ENCODE measurements around the gene TOM1.
"Not testable (repeated sequence)": the region's sequence is repeated elsewhere in the genome, so short reads cannot be mapped to it uniquely, and the experiment has no call there.

TOM1 gene

DNA sequence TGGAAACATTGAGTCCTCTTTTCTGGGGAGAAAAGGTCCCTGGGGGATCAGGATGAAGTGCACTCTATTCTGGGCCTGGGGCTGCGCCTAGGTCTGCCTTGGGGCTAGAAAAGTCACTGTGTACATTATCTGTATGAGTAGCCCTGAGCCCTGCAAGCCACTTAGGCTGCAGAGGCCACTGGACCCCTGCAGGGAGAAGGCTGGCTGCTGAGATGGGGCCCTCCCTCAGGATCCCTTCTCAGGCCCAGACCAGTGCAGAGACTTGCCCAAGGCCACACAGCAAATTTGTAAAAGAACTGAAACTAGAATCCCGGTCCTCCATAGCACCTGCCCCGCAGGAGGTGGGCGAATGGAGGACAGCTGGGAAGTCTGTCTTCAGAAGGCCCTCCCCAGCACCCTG, 54.4 kb downstream of the TOM1 start:
- Histone ChIP-seq H3K36me3 (ENCODE audit: control insufficient read depth in 2 of 2, insufficient read depth in 2 of 2, low read length in 2 of 2) (no peaks in the 10 kb centered on the region), H3K27me3 (ENCODE audit: control insufficient read depth in 1 of 2, insufficient read depth in 2 of 2, low read length in 2 of 2) (peaks cover 5 to 11% of the 10 kb centered on the region in 2 donors), H3K9me3 (ENCODE audit: control insufficient read depth in 2 of 2, low read length in 2 of 2) (no peaks in the 10 kb centered on the region), H3K4me1 (ENCODE audit: control insufficient read depth, insufficient read depth, low read length) (peaks cover 27% of the 10 kb centered on the region), H3K4me3 (ENCODE audit: low read length in 2 of 2) (no peak overlapping the region), H3K27ac (ENCODE audit: low read length) (no peak overlapping the region), H3K9ac (ENCODE audit: low read length in 2 of 2) (no peak overlapping the region)

DNA sequence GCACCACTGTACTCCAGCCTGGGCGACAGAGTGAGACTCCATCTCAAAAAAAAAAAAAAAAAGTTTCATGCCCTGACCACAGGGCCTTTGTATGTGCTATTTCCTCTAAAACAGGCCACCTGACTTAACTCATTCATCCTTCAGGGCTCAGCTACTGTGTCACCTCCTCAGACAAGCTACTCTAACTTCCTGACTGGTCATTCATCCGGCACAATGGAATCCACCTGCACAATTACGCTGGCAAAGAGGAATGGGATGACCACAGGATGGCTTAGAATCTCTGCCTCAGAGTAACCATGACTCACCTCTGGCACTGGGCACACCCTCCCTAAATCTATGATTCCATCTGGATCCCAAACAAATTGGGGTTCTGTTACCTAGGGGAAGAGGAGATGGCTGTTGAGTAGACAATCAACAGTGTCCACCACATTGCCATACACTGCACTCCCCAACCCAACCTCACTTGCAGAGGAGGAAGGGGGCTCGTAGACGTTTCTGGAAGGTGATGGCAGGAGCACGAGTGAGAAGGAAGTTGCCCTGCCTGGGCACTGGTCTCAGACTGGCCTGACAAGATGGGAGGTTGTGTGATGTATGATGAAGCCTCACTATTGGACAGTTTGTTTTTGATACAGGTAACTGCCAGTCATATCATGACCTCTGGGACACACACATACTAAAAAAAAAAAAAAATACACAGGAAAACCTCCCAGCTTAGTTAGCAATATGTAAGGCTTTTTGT, 58.4 kb downstream of the TOM1 start:
- no peak overlapping the region for H3K4me3 ChIP-seq (ENCODE audit: low read length in 2 of 2)
- H3K9ac ChIP-seq (ENCODE audit: low read length in 2 of 2): no peak overlapping the region
- H3K27me3 ChIP-seq (ENCODE audit: control insufficient read depth in 1 of 2, insufficient read depth in 2 of 2, low read length in 2 of 2): peaks cover 18 to 25% of the 10 kb centered on the region in 2 donors
- H3K9me3 ChIP-seq (ENCODE audit: control insufficient read depth in 2 of 2, low read length in 2 of 2): no peaks in the 10 kb centered on the region
- H3K4me1 ChIP-seq (ENCODE audit: control insufficient read depth, insufficient read depth, low read length): no peaks in the 10 kb centered on the region
- no peak overlapping the region for H3K27ac ChIP-seq (ENCODE audit: low read length)
- no peaks in the 10 kb centered on the region for H3K36me3 ChIP-seq (ENCODE audit: control insufficient read depth in 2 of 2, insufficient read depth in 2 of 2, low read length in 2 of 2)

DNA sequence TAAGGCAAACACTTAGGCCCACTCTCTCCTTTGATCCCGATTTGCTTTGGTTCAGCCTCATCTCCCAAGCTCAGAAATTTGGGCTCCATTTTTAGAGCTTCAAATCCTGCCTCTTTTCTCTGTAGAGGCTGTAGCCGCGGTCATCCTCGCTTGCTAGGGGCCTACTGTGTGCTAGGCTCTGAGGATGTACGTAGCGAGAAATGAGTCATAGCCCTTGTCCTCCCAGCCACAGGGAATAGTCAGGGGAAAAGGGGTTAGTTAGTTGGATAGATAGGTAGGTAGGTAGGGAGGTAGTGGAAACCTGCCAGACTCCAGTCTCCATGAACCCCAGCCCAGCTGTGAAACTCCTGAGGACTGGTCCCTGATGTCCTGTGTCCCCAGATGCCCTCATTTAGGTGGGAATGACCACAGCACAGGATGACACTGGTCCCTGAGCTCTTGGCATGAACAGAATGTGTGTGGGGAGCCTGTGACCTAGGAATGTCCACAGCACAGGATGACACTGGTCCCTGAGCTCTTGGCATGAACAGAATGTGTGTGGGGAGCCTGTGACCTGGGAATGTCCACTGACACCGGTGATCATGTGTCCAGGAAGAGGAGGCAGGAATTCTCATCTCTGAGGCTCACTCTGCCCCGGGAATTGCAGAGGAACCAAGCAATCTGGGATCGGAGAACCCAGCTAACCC, 59.8 kb downstream of the TOM1 start:
- H3K27me3 ChIP-seq (ENCODE audit: control insufficient read depth in 1 of 2, insufficient read depth in 2 of 2, low read length in 2 of 2): peaks cover 18 to 28% of the 10 kb centered on the region in 2 donors
- no peak overlapping the region for H3K4me3 ChIP-seq (ENCODE audit: low read length in 2 of 2)
- no peaks in the 10 kb centered on the region for H3K4me1 ChIP-seq (ENCODE audit: control insufficient read depth, insufficient read depth, low read length)
- H3K9me3 ChIP-seq (ENCODE audit: control insufficient read depth in 2 of 2, low read length in 2 of 2): no peaks in the 10 kb centered on the region
- no peak overlapping the region for H3K9ac ChIP-seq (ENCODE audit: low read length in 2 of 2)
- no peaks in the 10 kb centered on the region for H3K36me3 ChIP-seq (ENCODE audit: control insufficient read depth in 2 of 2, insufficient read depth in 2 of 2, low read length in 2 of 2)
- no peak overlapping the region for H3K27ac ChIP-seq (ENCODE audit: low read length)

DNA sequence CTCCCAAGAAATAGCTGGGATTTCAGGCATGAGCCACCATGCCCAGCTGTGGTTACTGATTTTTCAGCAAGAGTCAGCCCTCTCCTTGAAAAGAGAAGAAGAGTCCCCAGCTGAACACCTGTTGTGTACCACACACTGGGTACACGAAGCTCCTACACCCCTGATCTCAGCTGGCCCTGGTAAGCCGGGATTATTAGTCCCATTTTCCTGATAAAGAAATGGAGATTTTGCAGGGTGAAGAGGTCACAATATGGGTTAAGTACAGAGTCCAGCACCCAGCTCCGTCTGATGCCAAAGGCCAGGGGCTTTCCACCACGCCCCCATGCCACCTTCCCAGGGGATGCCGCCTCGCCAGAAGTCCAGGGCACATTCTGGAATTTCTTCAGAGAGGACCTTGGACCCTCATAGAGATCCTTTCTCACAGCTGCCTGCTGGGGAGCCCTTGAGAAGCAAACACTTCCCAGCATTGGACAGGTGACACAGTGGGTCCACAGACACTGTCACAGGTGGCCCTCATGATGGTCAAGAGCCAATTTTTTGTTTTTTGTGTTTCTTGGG, 61.4 kb downstream of the TOM1 start:
- H3K9ac ChIP-seq (ENCODE audit: low read length in 2 of 2): no peak overlapping the region
- H3K9me3 ChIP-seq (ENCODE audit: control insufficient read depth in 2 of 2, low read length in 2 of 2): no peaks in the 10 kb centered on the region
- H3K4me3 ChIP-seq (ENCODE audit: low read length in 2 of 2): no peak overlapping the region
- H3K4me1 ChIP-seq (ENCODE audit: control insufficient read depth, insufficient read depth, low read length): no peaks in the 10 kb centered on the region
- H3K27ac ChIP-seq (ENCODE audit: low read length): no peak overlapping the region
- peaks cover 20 to 37% of the 10 kb centered on the region in 2 donors for H3K27me3 ChIP-seq (ENCODE audit: control insufficient read depth in 1 of 2, insufficient read depth in 2 of 2, low read length in 2 of 2)
- no peaks in the 10 kb centered on the region for H3K36me3 ChIP-seq (ENCODE audit: control insufficient read depth in 2 of 2, insufficient read depth in 2 of 2, low read length in 2 of 2)

DNA sequence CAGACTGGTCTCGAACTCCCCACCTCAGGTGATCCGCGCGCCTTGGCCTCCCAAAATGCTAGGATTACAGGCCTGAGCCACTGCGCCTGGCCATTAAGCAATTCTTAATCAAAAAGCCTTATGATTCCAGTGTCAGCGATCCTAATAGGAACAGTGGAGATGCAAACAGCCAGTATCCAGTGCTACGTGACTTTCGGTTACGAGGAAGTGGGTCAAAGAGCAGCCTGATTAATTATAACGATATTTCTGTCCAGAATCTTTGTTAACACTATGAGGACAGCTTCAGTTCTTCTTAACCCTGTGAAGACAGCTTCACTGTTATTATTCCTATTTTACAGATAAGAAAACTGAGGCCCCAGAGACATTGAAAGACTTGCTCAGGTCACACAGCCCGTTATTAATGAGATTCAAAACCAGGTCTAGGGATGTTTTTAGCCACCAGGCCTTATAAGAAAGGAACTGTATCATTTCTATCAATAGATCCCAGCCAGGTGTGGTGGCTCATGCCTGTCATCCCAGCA, 63.9 kb downstream of the TOM1 start:
- H3K4me3 ChIP-seq (ENCODE audit: low read length in 2 of 2): no peak overlapping the region
- no peaks in the 10 kb centered on the region for H3K9me3 ChIP-seq (ENCODE audit: control insufficient read depth in 2 of 2, low read length in 2 of 2)
- no peak overlapping the region for H3K9ac ChIP-seq (ENCODE audit: low read length in 2 of 2)
- H3K4me1 ChIP-seq (ENCODE audit: control insufficient read depth, insufficient read depth, low read length): no peaks in the 10 kb centered on the region
- H3K27ac ChIP-seq (ENCODE audit: low read length): no peak overlapping the region
- H3K36me3 ChIP-seq (ENCODE audit: control insufficient read depth in 2 of 2, insufficient read depth in 2 of 2, low read length in 2 of 2): no peaks in the 10 kb centered on the region
- peaks cover 15 to 27% of the 10 kb centered on the region in 2 donors for H3K27me3 ChIP-seq (ENCODE audit: control insufficient read depth in 1 of 2, insufficient read depth in 2 of 2, low read length in 2 of 2)

DNA sequence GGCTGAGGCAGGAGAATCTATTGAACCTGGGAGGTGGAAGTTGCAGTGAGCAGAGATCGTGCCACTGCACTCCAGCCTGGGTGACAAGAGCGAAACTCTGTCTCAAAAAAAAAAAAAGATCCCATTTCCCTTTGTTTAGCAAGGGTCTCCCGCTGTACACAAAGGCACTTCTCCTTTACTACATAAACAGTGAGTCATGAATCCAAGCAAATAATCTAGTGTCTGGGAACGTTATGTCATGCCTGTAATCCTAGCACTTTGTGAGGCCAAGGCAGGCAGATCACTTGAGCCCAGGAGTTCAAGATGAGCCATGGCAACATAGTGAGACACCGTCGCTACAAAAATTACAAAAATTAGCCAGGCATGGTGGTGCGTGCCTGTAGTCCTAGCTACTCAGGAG, 64.5 kb downstream of the TOM1 start:
- not testable (repeated sequence) for H3K9ac ChIP-seq (ENCODE audit: low read length in 2 of 2); H3K9me3 ChIP-seq (ENCODE audit: control insufficient read depth in 2 of 2, low read length in 2 of 2); H3K4me1 ChIP-seq (ENCODE audit: control insufficient read depth, insufficient read depth, low read length); H3K4me3 ChIP-seq (ENCODE audit: low read length in 2 of 2); H3K36me3 ChIP-seq (ENCODE audit: control insufficient read depth in 2 of 2, insufficient read depth in 2 of 2, low read length in 2 of 2); H3K27ac ChIP-seq (ENCODE audit: low read length)
- peaks cover 15 to 26% of the 10 kb centered on the region in 2 donors for H3K27me3 ChIP-seq (ENCODE audit: control insufficient read depth in 1 of 2, insufficient read depth in 2 of 2, low read length in 2 of 2)

DNA sequence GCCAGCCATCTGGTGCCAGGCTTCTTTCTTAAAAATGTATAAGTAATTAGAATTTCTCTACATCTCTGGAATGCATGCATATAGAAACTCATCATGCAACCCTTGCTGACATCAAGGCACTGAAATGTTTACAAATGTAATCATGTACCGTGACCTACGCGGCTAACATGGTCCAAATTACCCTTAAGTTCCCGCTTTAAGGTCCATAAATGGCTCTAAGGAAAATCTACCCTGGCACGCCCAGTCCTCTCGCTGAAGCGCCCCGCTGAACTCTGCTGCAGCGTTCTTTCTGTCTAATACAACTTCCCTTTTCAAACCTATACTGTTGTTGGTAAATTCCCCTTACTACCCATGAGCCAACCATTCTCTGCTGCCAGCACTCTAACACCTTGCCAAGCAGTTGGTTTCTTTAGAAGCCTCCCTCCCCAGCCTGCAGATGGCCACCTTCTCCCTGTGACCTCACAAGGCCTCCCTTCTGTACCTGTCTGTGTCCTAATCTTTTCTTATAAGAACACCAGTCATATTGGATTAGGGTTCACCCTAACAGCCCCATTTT, 67.7 kb downstream of the TOM1 start:
- Histone ChIP-seq H3K9ac (ENCODE audit: low read length in 2 of 2) (no peak overlapping the region), H3K9me3 (ENCODE audit: control insufficient read depth in 2 of 2, low read length in 2 of 2) (no peaks in the 10 kb centered on the region), H3K27me3 (ENCODE audit: control insufficient read depth in 1 of 2, insufficient read depth in 2 of 2, low read length in 2 of 2) (peaks cover 5 to 12% of the 10 kb centered on the region in 2 donors), H3K36me3 (ENCODE audit: control insufficient read depth in 2 of 2, insufficient read depth in 2 of 2, low read length in 2 of 2) (no peaks in the 10 kb centered on the region), H3K4me1 (ENCODE audit: control insufficient read depth, insufficient read depth, low read length) (peaks cover 6% of the 10 kb centered on the region), H3K4me3 (ENCODE audit: low read length in 2 of 2) (no peak overlapping the region), H3K27ac (ENCODE audit: low read length) (no peak overlapping the region)

DNA sequence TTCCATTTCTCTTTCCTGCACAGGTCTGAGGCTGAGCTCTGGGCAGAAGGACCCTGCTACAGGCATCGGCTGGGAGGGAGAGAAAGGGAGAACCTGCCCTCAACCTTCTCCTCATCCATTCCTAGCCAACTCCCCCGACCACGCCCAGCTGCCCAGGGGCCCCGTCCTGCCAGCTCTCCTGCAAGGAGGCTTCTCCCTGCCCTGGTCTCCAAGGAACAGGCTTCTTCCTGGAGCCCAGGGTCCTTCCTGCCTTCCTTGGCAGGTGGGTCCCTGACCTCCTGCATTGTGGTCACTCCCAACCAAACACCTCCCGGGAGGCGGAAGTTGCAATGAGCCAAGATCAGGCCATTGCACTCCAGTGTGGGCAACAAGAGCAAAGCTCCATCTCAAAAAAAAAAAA, 68.7 kb downstream of the TOM1 start:
- Histone ChIP-seq H3K9ac (ENCODE audit: low read length in 2 of 2) (no peak overlapping the region), H3K36me3 (ENCODE audit: control insufficient read depth in 2 of 2, insufficient read depth in 2 of 2, low read length in 2 of 2) (no peaks in the 10 kb centered on the region), H3K4me3 (ENCODE audit: low read length in 2 of 2) (no peak overlapping the region), H3K9me3 (ENCODE audit: control insufficient read depth in 2 of 2, low read length in 2 of 2) (no peaks in the 10 kb centered on the region), H3K27ac (ENCODE audit: low read length) (no peak overlapping the region), H3K27me3 (ENCODE audit: control insufficient read depth in 1 of 2, insufficient read depth in 2 of 2, low read length in 2 of 2) (peaks cover 2 to 12% of the 10 kb centered on the region in 2 donors), H3K4me1 (ENCODE audit: control insufficient read depth, insufficient read depth, low read length) (peaks cover 6% of the 10 kb centered on the region)

DNA sequence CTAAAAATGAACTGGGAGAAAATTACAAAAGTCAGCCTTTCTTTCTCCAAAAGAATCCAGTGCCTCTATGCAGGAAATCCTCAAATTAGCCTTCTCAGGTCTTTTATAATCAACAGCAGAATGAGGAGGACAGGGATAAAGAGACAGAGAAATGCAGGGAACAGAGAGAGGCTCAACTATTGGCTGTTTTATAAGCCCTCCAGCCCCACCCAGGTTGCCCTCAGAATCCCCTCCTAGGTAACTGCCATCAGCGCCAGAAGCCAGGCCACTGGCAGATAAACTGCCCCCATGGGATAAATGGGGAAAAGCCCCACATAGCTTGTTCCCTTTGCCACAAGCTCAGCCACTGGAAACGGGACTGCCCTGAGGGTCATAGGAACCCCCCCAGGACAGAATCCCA, 70.3 kb downstream of the TOM1 start:
- H3K27me3 ChIP-seq (ENCODE audit: control insufficient read depth in 1 of 2, insufficient read depth in 2 of 2, low read length in 2 of 2): peaks cover under 1 to 8% of the 10 kb centered on the region in 2 donors
- H3K36me3 ChIP-seq (ENCODE audit: control insufficient read depth in 2 of 2, insufficient read depth in 2 of 2, low read length in 2 of 2): no peaks in the 10 kb centered on the region
- no peak overlapping the region for H3K4me3 ChIP-seq (ENCODE audit: low read length in 2 of 2)
- no peaks in the 10 kb centered on the region for H3K9me3 ChIP-seq (ENCODE audit: control insufficient read depth in 2 of 2, low read length in 2 of 2)
- H3K9ac ChIP-seq (ENCODE audit: low read length in 2 of 2): no peak overlapping the region
- peaks cover 6% of the 10 kb centered on the region for H3K4me1 ChIP-seq (ENCODE audit: control insufficient read depth, insufficient read depth, low read length)
- H3K27ac ChIP-seq (ENCODE audit: low read length): no peak overlapping the region

DNA sequence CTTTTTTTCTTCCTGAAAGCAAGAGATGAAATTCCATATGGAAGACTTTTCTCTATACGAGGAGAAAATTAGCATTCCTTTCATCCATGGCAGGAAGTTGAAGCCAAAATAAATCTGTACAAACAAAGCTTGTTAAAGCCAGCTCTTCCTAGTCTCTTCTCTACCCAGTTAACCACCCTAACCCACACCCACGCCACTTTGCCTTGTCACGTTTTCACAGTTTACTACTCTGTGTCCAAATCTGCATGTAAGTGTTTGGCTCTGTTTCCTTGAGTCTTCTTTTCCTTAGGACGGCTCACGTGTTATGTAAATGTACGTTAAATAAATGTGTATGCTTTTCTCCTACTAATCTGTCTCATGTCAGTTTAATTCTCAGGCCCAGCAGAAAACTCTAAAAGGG, 74.1 kb downstream of the TOM1 start:
- H3K4me3 ChIP-seq (ENCODE audit: low read length in 2 of 2): no peak overlapping the region
- H3K27me3 ChIP-seq (ENCODE audit: control insufficient read depth in 1 of 2, insufficient read depth in 2 of 2, low read length in 2 of 2): no peaks in the 10 kb centered on the region
- peaks cover 14% of the 10 kb centered on the region for H3K4me1 ChIP-seq (ENCODE audit: control insufficient read depth, insufficient read depth, low read length)
- H3K9me3 ChIP-seq (ENCODE audit: control insufficient read depth in 2 of 2, low read length in 2 of 2): no peaks in the 10 kb centered on the region
- H3K36me3 ChIP-seq (ENCODE audit: control insufficient read depth in 2 of 2, insufficient read depth in 2 of 2, low read length in 2 of 2): no peaks in the 10 kb centered on the region
- no peak overlapping the region for H3K9ac ChIP-seq (ENCODE audit: low read length in 2 of 2)
- H3K27ac ChIP-seq (ENCODE audit: low read length): no peak overlapping the region

Data from stomach smooth muscle (tissue), 2 donors.